Measurements from ENCODE around the gene ACKR2. TPM values are rescaled to one million over a fixed set of nuclear protein-coding genes. Genes with fewer than 3 reads are reported as not detected.

ACKR2 gene
- total RNA-seq, 1 experiment from 2014 or later = 0.28 TPM

GRCh38 chr3:42900226-42901072 is 91.2 kb downstream of the ACKR2 start:
- peaks cover 16% of the 10 kb centered on the region for H3K9me3 Mint-ChIP-seq
- TF ChIP-seq HMGA2 (CRISPR knock-in tag; IDR thresholded peaks at IDR 0.05) (no peak), ZNF532 (CRISPR knock-in tag; IDR thresholded peaks at IDR 0.05; ENCODE audit: borderline replicate concordance) (no peak), CDX4 (CRISPR knock-in tag; IDR thresholded peaks at IDR 0.05; ENCODE audit: borderline replicate concordance) (no peak), ATF2 (CRISPR knock-in tag; IDR thresholded peaks at IDR 0.05; ENCODE audit: borderline replicate concordance, low read depth) (no peak), RELA (CRISPR knock-in tag; IDR thresholded peaks at IDR 0.05; ENCODE audit: borderline replicate concordance) (no peak), NFE2L1 (CRISPR knock-in tag; IDR thresholded peaks at IDR 0.05) (no peak), CTCF (IDR thresholded peaks at IDR 0.05) (no peak)
- DNase-seq (ENCODE audit: low spot score) (no peak), ATAC-seq (no peak)
- POLR2A ChIA-PET = no interaction called here
- peaks cover 15% of the 10 kb centered on the region for H3K4me1 Mint-ChIP-seq
- CTCF ChIA-PET = no interaction called here
- H3K4me3 Mint-ChIP-seq = no peak overlapping the region
- H3K27ac Mint-ChIP-seq = no peak overlapping the region
- H3K36me3 Mint-ChIP-seq = no peaks in the 10 kb centered on the region
- peaks cover 6% of the 10 kb centered on the region; the same call in 1 of the 2 replicates for H3K27me3 Mint-ChIP-seq (ENCODE audit: low read depth)

GRCh38 chr3:42901073-42901415 is 91.8 kb downstream of the ACKR2 start:
- no peaks in the 10 kb centered on the region for H3K36me3 Mint-ChIP-seq
- no peak overlapping the region for H3K27ac Mint-ChIP-seq
- ChIA-PET CTCF (no interaction called here), POLR2A (no interaction called here)
- peaks cover 12% of the 10 kb centered on the region for H3K4me1 Mint-ChIP-seq
- peaks cover 6% of the 10 kb centered on the region; the same call in 1 of the 2 replicates for H3K27me3 Mint-ChIP-seq (ENCODE audit: low read depth)
- ATAC-seq (no peak), DNase-seq (ENCODE audit: low spot score) (no peak)
- no peak for TF ChIP-seq MLX (CRISPR knock-in tag; IDR thresholded peaks at IDR 0.05)
- TF ChIP-seq IRF1 (CRISPR knock-in tag; IDR thresholded peaks at IDR 0.05) = no peak
- H3K9me3 Mint-ChIP-seq = peaks cover 19% of the 10 kb centered on the region
- H3K4me3 Mint-ChIP-seq = no peak overlapping the region

GRCh38 chr3:42902257-42902656 is 93.0 kb downstream of the ACKR2 start:
- ATAC-seq (no peak), DNase-seq (ENCODE audit: low spot score) (no peak)
- Mint-ChIP-seq H3K4me1 (peaks cover 16% of the 10 kb centered on the region), H3K36me3 (no peaks in the 10 kb centered on the region), H3K9me3 (peaks cover 19% of the 10 kb centered on the region), H3K4me3 (no peak overlapping the region), H3K27ac (no peak overlapping the region), H3K27me3 (ENCODE audit: low read depth) (peaks cover 6% of the 10 kb centered on the region; the same call in 1 of the 2 replicates)
- CTCF ChIA-PET = no interaction called here
- POLR2A ChIA-PET = no interaction called here
- no peak for TF ChIP-seq FOXK1 (CRISPR knock-in tag; IDR thresholded peaks at IDR 0.05)
- TF ChIP-seq ZNF671 (CRISPR knock-in tag; IDR thresholded peaks at IDR 0.05) = no peak
- no peak for TF ChIP-seq CREM (CRISPR knock-in tag; IDR thresholded peaks at IDR 0.05)
- no peak for TF ChIP-seq TP53 (CRISPR knock-in tag; IDR thresholded peaks at IDR 0.05)
- no peak for TF ChIP-seq KAT7 (CRISPR knock-in tag; IDR thresholded peaks at IDR 0.05; ENCODE audit: borderline replicate concordance)
